SU-DHL-6 (cell line): ENCODE data around the gene PTGR3.

Source experiments
- H2AFZ ChIP-seq: fragments of 200-600 bp; sonication (generic); 2 replicates; pipeline ENCODE4 v1.6.1; 2014; ENCODE audit warnings: low read depth, mild to moderate bottlenecking, moderate library complexity, mixed read lengths, antibody characterized with exemption, low read length; ENCODE audit not compliant: severe bottlenecking
- H3F3A ChIP-seq: fragments of 200-600 bp; shearing (Covaris generic); 2 replicates; pipeline ENCODE4 v1.6.0; 2016; ENCODE audit warnings: antibody characterized with exemption, mild to moderate bottlenecking; ENCODE audit not compliant: insufficient read depth
- H3K27ac ChIP-seq: fragments of 200-600 bp; sonication (generic); 2 replicates; pipeline ENCODE4 v1.5.1; 2016; ENCODE audit warnings: low read depth, mild to moderate bottlenecking, low read length, moderate library complexity, mixed read lengths
- H3K27me3 ChIP-seq: fragments of 200-600 bp; sonication (generic), shearing (Covaris generic); 2 replicates; pipeline ENCODE4 v1.6.0; 2014; ENCODE audit warnings: mild to moderate bottlenecking, low read length
- H3K36me3 ChIP-seq: fragments of 200-600 bp; sonication (generic); 2 replicates; pipeline ENCODE4 v1.6.1; 2014; ENCODE audit warnings: mild to moderate bottlenecking, low read length, mixed read lengths
- H3K4me2 ChIP-seq: fragments of 300-600, 200-600 bp; shearing (Covaris generic), sonication (generic); 2 replicates; pipeline ENCODE4 v1.6.0; 2014; ENCODE audit warnings: low read length, low read depth, mild to moderate bottlenecking; ENCODE audit not compliant: poor library complexity, severe bottlenecking
- H3K4me3 ChIP-seq: fragments of 200-600 bp; sonication (generic); 2 replicates; pipeline ENCODE4 v1.5.1; 2014; ENCODE audit warnings: antibody characterized with exemption, low read length, mild to moderate bottlenecking, mixed read lengths; ENCODE audit not compliant: insufficient read depth, poor library complexity, severe bottlenecking
- H3K79me2 ChIP-seq: fragments of 200-600 bp; sonication (generic); 2 replicates; pipeline ENCODE4 v1.6.1; 2014; ENCODE audit warnings: mild to moderate bottlenecking, low read length, moderate library complexity; ENCODE audit not compliant: insufficient read depth
- H3K9ac ChIP-seq: fragments of 200-600 bp; sonication (generic); 2 replicates; pipeline ENCODE4 v1.7.0; 2014; ENCODE audit warnings: mild to moderate bottlenecking, low read length
- H3K9me2 ChIP-seq: fragments of 200-600 bp; sonication (generic); replicated peaks from 2 replicates; pipeline ENCODE4 v1.6.1; 2014; ENCODE audit warnings: low read length; ENCODE audit not compliant: insufficient read depth
- H3K9me3 ChIP-seq: fragments of 200-600 bp; sonication (generic); 2 replicates; pipeline ENCODE4 v1.6.1; 2014; ENCODE audit warnings: low read length, mixed read lengths; ENCODE audit not compliant: insufficient read depth
- H4K20me1 ChIP-seq: fragments of 200-600 bp; sonication (generic); 2 replicates; pipeline ENCODE4 v1.6.1; 2014; ENCODE audit warnings: low read depth, mild to moderate bottlenecking, antibody characterized with exemption, low read length, moderate library complexity, mixed read lengths
- EZH2phosphoT487 ChIP-seq: fragments of 200-600 bp; sonication (generic), shearing (Covaris generic); conservative IDR thresholded peaks from 2 replicates; pipeline ENCODE4 v1.6.1; 2018; ENCODE audit warnings: mild to moderate bottlenecking, antibody characterized with exemption, low read length, moderate library complexity, mixed read lengths
- TF ChIP-seq, protein P1 (sequence below): fragments of 200-600 bp; sonication (generic); IDR thresholded peaks from one replicate; pipeline ENCODE4 v1.5.1; 2017; ENCODE audit warnings: antibody characterized with exemption, mild to moderate bottlenecking, low read length, moderate library complexity; ENCODE audit not compliant: insufficient read depth, poor library complexity, severe bottlenecking

Gene PTGR3

DNA sequence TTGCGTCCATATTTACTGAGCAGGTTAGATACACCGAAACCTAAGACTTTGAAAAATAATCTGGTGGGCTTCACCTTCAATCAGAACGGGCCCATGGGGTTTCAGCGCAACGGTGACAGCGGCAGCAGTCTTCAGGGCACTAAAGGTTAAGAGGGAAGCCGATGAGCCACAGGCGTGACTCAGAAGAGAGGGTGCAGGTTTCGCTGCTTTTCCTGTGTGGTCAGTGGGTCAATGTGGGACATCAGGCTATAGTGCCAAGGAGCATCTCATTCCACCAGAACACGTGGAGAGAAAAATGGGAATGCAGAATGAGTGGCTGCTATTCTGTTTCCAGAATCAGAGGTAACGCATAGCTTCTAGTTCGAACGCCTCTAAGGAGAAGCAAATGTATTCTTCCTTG lies 8.9 kb downstream of the PTGR3 start:
- Histone ChIP-seq H3K79me2 (no peaks in the 10 kb centered on the region), H3K36me3 (no peaks in the 10 kb centered on the region)

DNA sequence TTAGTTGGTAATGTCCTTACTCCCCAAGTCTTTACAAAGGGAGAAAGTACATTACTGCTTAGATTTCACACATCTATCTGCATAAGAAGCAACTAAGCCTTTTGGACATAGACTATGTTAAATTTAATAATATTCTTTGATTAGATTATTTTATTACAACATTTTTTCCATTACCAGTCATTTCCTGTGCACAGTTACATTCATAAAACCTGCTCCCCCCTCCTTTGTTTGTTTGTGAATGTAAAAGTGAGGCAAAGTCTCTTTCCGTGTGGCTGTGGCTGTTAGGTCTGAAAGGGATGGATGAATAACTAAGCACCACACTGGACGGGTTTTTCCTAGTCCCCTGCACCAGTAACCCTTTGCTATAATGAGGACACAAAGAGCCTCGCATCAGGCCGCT lies 9.6 kb downstream of the PTGR3 start:
- no peak overlapping the region for H3K27ac ChIP-seq
- no peaks in the 10 kb centered on the region for H3K36me3 ChIP-seq
- H3F3A ChIP-seq, result no peaks in the 10 kb centered on the region
- no peak overlapping the region for H3K9ac ChIP-seq
- no peaks in the 10 kb centered on the region for H3K9me3 ChIP-seq
- TF ChIP-seq, protein P1, sequence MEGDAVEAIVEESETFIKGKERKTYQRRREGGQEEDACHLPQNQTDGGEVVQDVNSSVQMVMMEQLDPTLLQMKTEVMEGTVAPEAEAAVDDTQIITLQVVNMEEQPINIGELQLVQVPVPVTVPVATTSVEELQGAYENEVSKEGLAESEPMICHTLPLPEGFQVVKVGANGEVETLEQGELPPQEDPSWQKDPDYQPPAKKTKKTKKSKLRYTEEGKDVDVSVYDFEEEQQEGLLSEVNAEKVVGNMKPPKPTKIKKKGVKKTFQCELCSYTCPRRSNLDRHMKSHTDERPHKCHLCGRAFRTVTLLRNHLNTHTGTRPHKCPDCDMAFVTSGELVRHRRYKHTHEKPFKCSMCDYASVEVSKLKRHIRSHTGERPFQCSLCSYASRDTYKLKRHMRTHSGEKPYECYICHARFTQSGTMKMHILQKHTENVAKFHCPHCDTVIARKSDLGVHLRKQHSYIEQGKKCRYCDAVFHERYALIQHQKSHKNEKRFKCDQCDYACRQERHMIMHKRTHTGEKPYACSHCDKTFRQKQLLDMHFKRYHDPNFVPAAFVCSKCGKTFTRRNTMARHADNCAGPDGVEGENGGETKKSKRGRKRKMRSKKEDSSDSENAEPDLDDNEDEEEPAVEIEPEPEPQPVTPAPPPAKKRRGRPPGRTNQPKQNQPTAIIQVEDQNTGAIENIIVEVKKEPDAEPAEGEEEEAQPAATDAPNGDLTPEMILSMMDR, result no peak
- TF ChIP-seq EZH2phosphoT487, result no peak
- no peak overlapping the region for H2AFZ ChIP-seq
- no peaks in the 10 kb centered on the region for H4K20me1 ChIP-seq
- no peak overlapping the region for H3K4me2 ChIP-seq
- no peak overlapping the region for H3K4me3 ChIP-seq
- no peaks in the 10 kb centered on the region for H3K79me2 ChIP-seq
- no peaks in the 10 kb centered on the region for H3K9me2 ChIP-seq
- H3K27me3 ChIP-seq, result no peaks in the 10 kb centered on the region

More for the DNA sequence above, 8.9 kb downstream of the PTGR3 start:
- H3K27ac ChIP-seq, result no peak overlapping the region
- no peak overlapping the region for H3K4me2 ChIP-seq
- no peak overlapping the region for H2AFZ ChIP-seq
- no peaks in the 10 kb centered on the region for H3F3A ChIP-seq
- H3K27me3 ChIP-seq, result no peaks in the 10 kb centered on the region
- H3K9me3 ChIP-seq, result no peaks in the 10 kb centered on the region
- no peak overlapping the region for H3K4me3 ChIP-seq
- TF ChIP-seq EZH2phosphoT487, result no peak
- TF ChIP-seq, protein P1, result no peak
- H3K9ac ChIP-seq, result no peak overlapping the region
- no peaks in the 10 kb centered on the region for H3K9me2 ChIP-seq
- H4K20me1 ChIP-seq, result no peaks in the 10 kb centered on the region

GRCh38 chr18:75198036-75198435 lies 10.9 kb downstream of the PTGR3 start:
- no peak overlapping the region for H3K9ac ChIP-seq
- no peak overlapping the region for H2AFZ ChIP-seq
- H3K27me3 ChIP-seq, result no peaks in the 10 kb centered on the region
- no peaks in the 10 kb centered on the region for H3K36me3 ChIP-seq
- H3K4me2 ChIP-seq, result no peak overlapping the region
- H3K9me3 ChIP-seq, result no peaks in the 10 kb centered on the region
- no peaks in the 10 kb centered on the region for H4K20me1 ChIP-seq
- no peaks in the 10 kb centered on the region for H3K79me2 ChIP-seq
- H3F3A ChIP-seq, result no peaks in the 10 kb centered on the region
- TF ChIP-seq, protein P1, result no peak
- no peak for TF ChIP-seq EZH2phosphoT487
- no peak overlapping the region for H3K27ac ChIP-seq
- H3K9me2 ChIP-seq, result no peaks in the 10 kb centered on the region
- no peak overlapping the region for H3K4me3 ChIP-seq
